ENCODE measurements around the gene ZNF805. TPM values are rescaled to one million over a fixed set of nuclear protein-coding genes. Genes with fewer than 3 reads are reported as not detected.
"Not testable (repeated sequence)": the region's sequence is repeated elsewhere in the genome, so short reads cannot be mapped to it uniquely, and the experiment has no call there.

ZNF805 gene
- polyA plus RNA-seq, 10 donors: 3.9 to 6.5 (median 5.3) TPM

GRCh38 chr19:57263244-57263741 lies 22.9 kb downstream of the ZNF805 start:
- no peak for DNase-seq

GRCh38 chr19:57267291-57267690 lies 26.9 kb downstream of the ZNF805 start:
- no peak for DNase-seq

GRCh38 chr19:57269515-57270250 lies 29.3 kb downstream of the ZNF805 start:
- peak in 1 of 3 donors; percentile 74 for DNase-seq

- DNase-seq: no peak
Observed at GRCh38 chr19:57271280-57271679, 30.8 kb downstream of the ZNF805 start.

- DNase-seq: no peak
Observed at GRCh38 chr19:57273014-57273413, 32.6 kb downstream of the ZNF805 start.

GRCh38 chr19:57276430-57276829 lies 36.0 kb downstream of the ZNF805 start:
- DNase-seq: no peak

GRCh38 chr19:57278481-57278880 lies 38.0 kb downstream of the ZNF805 start:
- not testable (repeated sequence) for DNase-seq

GRCh38 chr19:57279418-57280164 lies 39.2 kb downstream of the ZNF805 start:
- DNase-seq: peak; percentile 97 to 98 (median 97)

- DNase-seq: peak; percentile 98 to 100 (median 99)
Observed at GRCh38 chr19:57280165-57280961, 39.9 kb downstream of the ZNF805 start, which contains the start of gene ZNF460. Gene ZNF460, plus strand, starts transcription at chr19:57280485. Its CDS starts 322 bp downstream, at chr19:57280807.

GRCh38 chr19:57280962-57281400 lies 40.5 kb downstream of the ZNF805 start:
- DNase-seq: peak in 2 of 3 donors; percentile 18 to 62

GRCh38 chr19:57282011-57282643 lies 41.7 kb downstream of the ZNF805 start:
- no peak for DNase-seq

GRCh38 chr19:57288373-57288772 lies 47.9 kb downstream of the ZNF805 start:
- no peak for DNase-seq

GRCh38 chr19:57290970-57291369 lies 50.5 kb downstream of the ZNF805 start:
- no peak for DNase-seq

- DNase-seq: no peak
Observed at GRCh38 chr19:57292547-57292946, 52.1 kb downstream of the ZNF805 start.

- DNase-seq: no peak
Observed at GRCh38 chr19:57293719-57294118, 53.3 kb downstream of the ZNF805 start.

- DNase-seq: peak in 1 of 3 donors; percentile 33
Observed at GRCh38 chr19:57302020-57302465, 61.6 kb downstream of the ZNF805 start.

- DNase-seq: no peak
Observed at GRCh38 chr19:57302727-57303401, 62.4 kb downstream of the ZNF805 start.

Data from muscle of back (tissue), 11 donors.